Esophagus muscularis mucosa (tissue), 4 donors: ENCODE measurements around the gene PRKN.

Experiments used
- CTCF ChIP-seq, 3 experiments: fragments of 200-600 bp in 2 of 3; fragments of 450-650 bp in 1 of 3; sonication (generic) in 2 of 3; IDR thresholded peaks; one replicate each; pipeline ENCODE4 v1.5.1; 2017 to 2019; ENCODE audit warnings: antibody characterized with exemption in 3 of 3, mild to moderate bottlenecking in 2 of 3, moderate library complexity in 1 of 3
- EP300 ChIP-seq: sonication (generic); formaldehyde crosslinking; IDR thresholded peaks from one replicate; pipeline ENCODE4 v1.6.1; 2017; ENCODE audit warnings: antibody characterized with exemption
- POLR2A ChIP-seq: fragments of 450-650 bp; IDR thresholded peaks from one replicate; pipeline ENCODE4 v1.6.1; 2017; ENCODE audit warnings: antibody characterized with exemption, moderate library complexity, mild to moderate bottlenecking, low read depth
- POLR2AphosphoS5 ChIP-seq, 2 donors: sonication (generic); formaldehyde crosslinking; IDR thresholded peaks; one replicate each; pipeline ENCODE4 v1.6.1; 2017; ENCODE audit warnings: antibody characterized with exemption in 2 of 2

GRCh38 chr6:162485464-162485863 is 242.1 kb downstream of the PRKN start:
- no peak for TF ChIP-seq CTCF (IDR thresholded peaks at IDR 0.05)
- no peak for TF ChIP-seq EP300
- no peak for TF ChIP-seq POLR2A
- TF ChIP-seq POLR2AphosphoS5 (IDR thresholded peaks at IDR 0.05): no peak
